ENCODE measurements around the gene RMND5A. TPM values are rescaled to one million over a fixed set of nuclear protein-coding genes. Genes with fewer than 3 reads are reported as not detected.

Gene RMND5A
- total RNA-seq, 1 donor from 2014 or later, result 53.7 TPM

- no peak for TF ChIP-seq CTCF (IDR thresholded peaks at IDR 0.05; ENCODE audit: insufficient read depth, low read length, severe bottlenecking)
- peaks cover 3% of the 10 kb centered on the region for H3K27me3 ChIP-seq (ENCODE audit: control insufficient read depth, insufficient read depth, low read length)
Observed at GRCh38 chr2:86806059-86806857, 86.2 kb downstream of the RMND5A start.

DNA sequence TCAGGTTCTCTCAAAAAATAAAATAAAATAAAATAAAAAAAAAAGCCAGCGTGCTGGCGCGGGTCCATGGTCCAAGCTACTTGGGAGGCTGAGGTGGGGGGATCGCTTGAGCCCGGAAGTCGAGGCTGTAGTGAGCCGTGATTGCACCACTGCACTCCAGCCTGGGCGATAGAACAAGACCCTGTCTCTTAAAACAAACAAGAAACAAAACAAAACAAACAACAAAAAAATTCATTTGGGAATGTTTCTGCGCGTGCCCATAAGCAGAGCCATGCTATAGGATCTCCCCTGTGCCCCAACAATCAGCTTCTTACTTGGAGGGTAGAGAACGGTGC is 87.0 kb downstream of the RMND5A start:
- peaks cover 3% of the 10 kb centered on the region for H3K27me3 ChIP-seq (ENCODE audit: control insufficient read depth, insufficient read depth, low read length)
- no peaks in the 10 kb centered on the region for H3K36me3 ChIP-seq (ENCODE audit: control insufficient read depth, insufficient read depth, low read length)
- DNase-seq (ENCODE audit: low read depth), result no peak
- no peak for FAIRE-seq
- TF ChIP-seq CTCF (IDR thresholded peaks at IDR 0.05; ENCODE audit: insufficient read depth, low read length, severe bottlenecking), result no peak
- H3K4me3 ChIP-seq (ENCODE audit: low read depth, low read length), result peak overlapping the region; percentile 47

More at GRCh38 chr2:86806059-86806857, 86.2 kb downstream of the RMND5A start:
- no peak for FAIRE-seq
- Histone ChIP-seq H3K4me3 (ENCODE audit: low read depth, low read length) (no peak overlapping the region), H3K36me3 (ENCODE audit: control insufficient read depth, insufficient read depth, low read length) (no peaks in the 10 kb centered on the region)
- DNase-seq (ENCODE audit: low read depth), result no peak

DNA sequence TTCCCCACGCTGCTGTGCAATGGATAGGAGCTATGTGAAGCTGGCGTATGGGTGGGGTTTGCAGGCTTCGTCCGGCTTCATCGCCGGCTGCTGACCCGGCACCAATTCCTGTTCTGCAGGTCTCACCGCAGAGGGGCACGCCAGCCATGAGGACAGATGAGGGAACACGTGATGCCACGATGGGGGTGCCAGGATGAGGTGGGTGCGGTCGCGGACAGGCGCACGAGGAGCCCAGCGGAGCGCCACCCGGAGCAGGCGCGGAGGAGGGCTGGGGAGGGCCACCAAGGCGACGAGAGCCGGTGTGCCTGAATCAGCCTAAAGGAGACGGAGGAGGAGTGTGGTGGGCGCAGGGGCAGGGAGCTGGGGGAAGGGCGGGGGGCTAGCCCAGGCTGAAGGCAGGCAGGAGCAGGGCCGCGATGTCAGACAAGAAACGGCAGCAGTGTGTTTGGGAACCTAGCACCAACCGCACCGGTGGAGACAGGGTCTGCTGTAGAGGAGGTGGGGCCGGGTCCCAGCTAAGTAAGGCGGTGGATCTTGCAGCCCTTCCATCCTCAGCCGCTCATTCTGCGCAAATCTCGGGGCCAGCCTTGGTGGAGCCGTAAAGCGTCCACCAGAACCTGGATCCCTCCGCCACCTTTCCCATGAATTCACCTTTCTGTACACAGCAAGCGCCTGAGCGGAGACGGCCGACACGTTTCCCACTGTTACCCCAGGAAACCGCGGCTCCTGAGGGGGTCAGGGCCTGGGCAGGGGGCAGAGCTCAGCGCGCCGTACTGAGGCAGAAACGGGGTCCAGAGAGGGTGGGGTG is 87.6 kb downstream of the RMND5A start:
- Histone ChIP-seq H3K36me3 (ENCODE audit: control insufficient read depth, insufficient read depth, low read length) (no peaks in the 10 kb centered on the region), H3K27me3 (ENCODE audit: control insufficient read depth, insufficient read depth, low read length) (peaks cover 3% of the 10 kb centered on the region), H3K4me3 (ENCODE audit: low read depth, low read length) (peak overlapping the region; percentile 47)
- FAIRE-seq (no peak), DNase-seq (ENCODE audit: low read depth) (peak; percentile 56)
- no peak for TF ChIP-seq CTCF (IDR thresholded peaks at IDR 0.05; ENCODE audit: insufficient read depth, low read length, severe bottlenecking)

DNA sequence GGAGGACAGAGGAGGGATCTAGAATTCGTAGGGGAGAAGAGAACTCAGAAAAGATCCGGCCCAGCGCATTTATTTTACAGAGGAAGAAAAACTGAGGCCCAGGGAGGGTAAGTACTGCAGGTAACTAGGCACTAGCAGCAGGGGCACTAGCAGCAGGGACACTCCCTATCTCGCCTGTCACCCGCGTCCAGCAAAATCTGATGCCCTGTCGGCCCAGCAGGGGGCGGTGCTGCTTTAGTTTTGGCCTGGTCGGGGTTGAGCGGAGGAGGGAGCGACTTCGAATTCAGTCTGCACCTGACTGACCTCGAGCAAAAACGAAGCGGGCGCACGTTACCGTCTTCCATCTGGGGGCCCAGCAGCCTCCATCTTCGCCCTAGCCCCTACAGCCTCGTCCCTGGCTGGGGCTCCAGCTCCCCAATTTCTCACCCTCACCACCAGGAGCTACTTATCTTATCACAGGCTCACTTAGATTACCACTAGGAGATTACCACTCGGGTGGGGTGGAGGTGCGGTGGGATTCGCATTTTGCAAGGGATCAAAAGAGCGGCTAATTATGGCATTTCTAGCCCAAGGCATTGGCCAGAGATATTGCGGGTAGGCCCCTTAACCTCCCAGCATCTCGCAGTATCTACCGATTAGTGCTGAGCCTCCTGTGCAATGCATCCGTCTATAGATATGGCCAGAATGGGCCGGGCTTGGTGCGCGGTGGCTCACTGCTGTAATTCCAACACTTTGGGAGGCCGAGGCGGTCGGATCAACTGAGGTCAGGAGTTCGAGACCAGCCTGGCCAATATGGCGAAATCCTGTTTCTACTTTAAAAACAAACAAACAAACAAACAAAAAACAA is 88.4 kb downstream of the RMND5A start:
- DNase-seq (ENCODE audit: low read depth) (peak; percentile 72), FAIRE-seq (no peak)

More for the DNA sequence above, 88.4 kb downstream of the RMND5A start:
- no peaks in the 10 kb centered on the region for H3K36me3 ChIP-seq (ENCODE audit: control insufficient read depth, insufficient read depth, low read length)
- H3K4me3 ChIP-seq (ENCODE audit: low read depth, low read length), result peak overlapping the region; percentile 47
- H3K27me3 ChIP-seq (ENCODE audit: control insufficient read depth, insufficient read depth, low read length), result peaks cover 3% of the 10 kb centered on the region
- peak; percentile 98 for TF ChIP-seq CTCF (IDR thresholded peaks at IDR 0.05; ENCODE audit: insufficient read depth, low read length, severe bottlenecking)
